IMR-90 (cell line): ENCODE measurements around the gene NHSL2.

Experiments
- CHD1 ChIP-seq: IDR thresholded peaks from 2 replicates; pipeline ENCODE4 v1.6.1; 2012; ENCODE audit warnings: low read depth, low read length, improper control_type of control experiment
- FOS ChIP-seq: fragments of 150-350 bp; IDR thresholded peaks from 2 replicates; pipeline ENCODE4 v1.6.1; 2016; ENCODE audit warnings: low read depth, low read length
- MAFK ChIP-seq: IDR thresholded peaks from 2 replicates; pipeline ENCODE4 v1.6.1; 2012; ENCODE audit warnings: low read depth, low read length, improper control_type of control experiment
- MXI1 ChIP-seq: IDR thresholded peaks from 2 replicates; pipeline ENCODE4 v1.6.1; 2012; ENCODE audit warnings: low read depth, mild to moderate bottlenecking, low read length, moderate library complexity, borderline replicate concordance
- NFE2L2 ChIP-seq: fragments of 150-350 bp; IDR thresholded peaks from 2 replicates; pipeline ENCODE4 v1.6.1; 2016; ENCODE audit warnings: low read depth, mild to moderate bottlenecking, low read length
- POLR2A ChIP-seq: IDR thresholded peaks from 2 replicates; pipeline ENCODE4 v1.6.1; 2012; ENCODE audit warnings: mild to moderate bottlenecking, low read depth, low read length
- TF ChIP-seq, protein P1 (sequence below): conservative IDR thresholded peaks from 2 replicates; pipeline ENCODE4 v1.5.1; 2012; ENCODE audit warnings: mild to moderate bottlenecking, low read depth, low read length, improper control_type of control experiment

DNA sequence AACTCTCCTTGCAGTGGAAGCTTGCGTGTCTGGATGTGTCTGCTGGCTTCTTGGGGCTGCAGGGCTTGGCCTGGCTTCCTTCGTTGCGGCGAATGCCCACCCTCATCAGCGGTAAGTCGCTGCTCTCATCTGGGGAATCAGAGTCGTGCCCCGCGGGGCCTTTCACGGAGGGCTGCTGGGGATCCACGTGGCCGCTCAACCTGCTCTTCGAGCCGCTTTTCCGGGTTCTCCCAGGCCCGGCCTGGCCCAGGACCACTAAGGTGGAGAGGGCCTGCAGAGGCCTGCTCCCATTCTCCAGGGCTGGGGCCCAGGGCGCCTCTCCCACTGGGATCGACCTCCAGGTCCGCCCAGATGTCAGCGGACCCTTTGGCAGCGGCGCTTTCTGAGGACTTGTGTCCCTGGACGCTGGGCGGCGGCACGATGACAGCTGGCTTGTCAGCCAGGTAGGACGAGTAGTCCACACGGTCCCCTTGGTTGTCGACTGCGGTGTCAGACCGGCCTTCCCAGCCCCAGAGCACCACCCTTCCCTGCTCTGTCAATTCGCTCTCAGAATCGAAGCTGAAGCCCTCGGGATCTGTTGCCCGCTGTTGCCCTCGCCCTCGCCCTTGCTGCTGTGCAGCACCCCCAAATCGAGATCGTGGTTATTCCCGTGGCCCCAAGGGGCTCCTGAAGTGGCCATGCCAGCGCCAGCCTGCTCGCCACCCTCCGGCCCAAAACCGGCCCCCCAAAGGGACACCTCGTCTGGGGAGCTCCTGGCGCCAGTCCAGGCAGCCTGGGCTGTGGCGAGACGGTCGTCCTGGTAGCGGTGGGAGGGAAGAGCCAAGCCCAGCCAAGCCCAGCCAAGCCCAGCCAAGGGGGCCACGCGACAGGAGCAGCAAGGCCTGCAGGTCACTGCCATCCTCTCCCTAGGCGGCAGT is 37.8 kb upstream of the NHSL2 start:
- TF ChIP-seq, protein P1, sequence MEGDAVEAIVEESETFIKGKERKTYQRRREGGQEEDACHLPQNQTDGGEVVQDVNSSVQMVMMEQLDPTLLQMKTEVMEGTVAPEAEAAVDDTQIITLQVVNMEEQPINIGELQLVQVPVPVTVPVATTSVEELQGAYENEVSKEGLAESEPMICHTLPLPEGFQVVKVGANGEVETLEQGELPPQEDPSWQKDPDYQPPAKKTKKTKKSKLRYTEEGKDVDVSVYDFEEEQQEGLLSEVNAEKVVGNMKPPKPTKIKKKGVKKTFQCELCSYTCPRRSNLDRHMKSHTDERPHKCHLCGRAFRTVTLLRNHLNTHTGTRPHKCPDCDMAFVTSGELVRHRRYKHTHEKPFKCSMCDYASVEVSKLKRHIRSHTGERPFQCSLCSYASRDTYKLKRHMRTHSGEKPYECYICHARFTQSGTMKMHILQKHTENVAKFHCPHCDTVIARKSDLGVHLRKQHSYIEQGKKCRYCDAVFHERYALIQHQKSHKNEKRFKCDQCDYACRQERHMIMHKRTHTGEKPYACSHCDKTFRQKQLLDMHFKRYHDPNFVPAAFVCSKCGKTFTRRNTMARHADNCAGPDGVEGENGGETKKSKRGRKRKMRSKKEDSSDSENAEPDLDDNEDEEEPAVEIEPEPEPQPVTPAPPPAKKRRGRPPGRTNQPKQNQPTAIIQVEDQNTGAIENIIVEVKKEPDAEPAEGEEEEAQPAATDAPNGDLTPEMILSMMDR: no peak
- TF ChIP-seq NFE2L2 (no peak), FOS (no peak), POLR2A (no peak), MAFK (no peak), CHD1 (no peak), MXI1 (no peak)
